ENCODE measurements around the gene DDIT3.

GRCh38 chr12:57534991-57535543, 14.8 kb upstream of the DDIT3 start:
- TF ChIP-seq REST (IDR thresholded peaks at IDR 0.05; ENCODE audit: low read depth) (no peak), CREB1 (IDR thresholded peaks at IDR 0.05; ENCODE audit: low read depth) (no peak), RAD21 (IDR thresholded peaks at IDR 0.05; ENCODE audit: low read depth) (no peak), CEBPB (IDR thresholded peaks at IDR 0.05) (no peak), MAX (IDR thresholded peaks at IDR 0.05) (no peak), FOXM1 (IDR thresholded peaks at IDR 0.05; ENCODE audit: borderline replicate concordance, low read depth) (no peak), ZBTB7A (IDR thresholded peaks at IDR 0.05; ENCODE audit: low read depth) (no peak), EP300 (IDR thresholded peaks at IDR 0.05; ENCODE audit: borderline replicate concordance) (no peak), USF1 (IDR thresholded peaks at IDR 0.05) (no peak), TCF12 (IDR thresholded peaks at IDR 0.05; ENCODE audit: low read depth) (no peak), NFIC (IDR thresholded peaks at IDR 0.05) (no peak)
